Activated CD8-positive, alpha-beta T cell treated with anti-CD3 and anti-CD28 coated beads for 36 hours (primary cell): ENCODE measurements around the gene TBC1D9. TPM values are rescaled to one million over a fixed set of nuclear protein-coding genes. Genes with fewer than 3 reads are reported as not detected.

Experiments used
- ATAC-seq: fragments of 200-7000 bp; cut with Tn5 transposase; one replicate; pipeline ENCODE4 v1.10.0; 2021; ENCODE audit warnings: mild to moderate bottlenecking, moderate library complexity
- CTCF ChIA-PET: fragments of 350-600 bp; sonication (Branson Sonifier 250); formaldehyde crosslinking; loops from one replicate; lab custom pipeline; 2021; ENCODE audit warnings: antibody characterized with exemption; lab: Charles Lee
- POLR2A ChIA-PET: fragments of 350-600 bp; sonication (Branson Sonifier 250); formaldehyde crosslinking; loops from one replicate; lab custom pipeline; 2021; ENCODE audit warnings: antibody characterized with exemption; lab: Charles Lee
- DNase-seq: peaks from one replicate; pipeline ENCODE4 v3.0.0-alpha.2; 2020
- H3K27ac Mint-ChIP-seq: one replicate; pipeline ENCODE4 v1.8.0; 2021; ENCODE audit warnings: mild to moderate bottlenecking, mixed read lengths
- H3K27me3 Mint-ChIP-seq: one replicate; pipeline ENCODE4 v1.8.0; 2021; ENCODE audit warnings: mixed read lengths
- H3K36me3 Mint-ChIP-seq: one replicate; pipeline ENCODE4 v1.8.0; 2021; ENCODE audit warnings: low read depth, mixed read lengths
- H3K4me1 Mint-ChIP-seq: one replicate; pipeline ENCODE4 v1.8.0; 2021; ENCODE audit warnings: low read depth, mixed read lengths
- H3K4me3 Mint-ChIP-seq: one replicate; pipeline ENCODE4 v1.8.0; 2021; ENCODE audit warnings: mild to moderate bottlenecking, moderate library complexity, mixed read lengths
- H3K9me3 Mint-ChIP-seq: one replicate; pipeline ENCODE4 v1.8.0; 2021; ENCODE audit warnings: mixed read lengths
- CTCF ChIP-seq: fragments of 200-600 bp; IDR thresholded peaks from one replicate; pipeline ENCODE4 v1.8.0; 2022; ENCODE audit warnings: antibody characterized with exemption, mild to moderate bottlenecking
- intact Hi-C: fragments of 100-400 bp; cut with micrococcal nuclease; formaldehyde crosslinking; loops from one replicate; pipeline ENCODE4 v1.10.0; 2022
- total RNA-seq, 2 experiments: library from RNA; stranded (reverse); gene quantifications; one replicate each; pipeline ENCODE4 v1.2.3, GENCODE V29; 2021

The TBC1D9 gene
- total RNA-seq, 2 experiments from 2014 or later: not detected

- no peak for DNase-seq
- intact Hi-C loops: no loop called here
- ATAC-seq: no peak
- H3K27ac Mint-ChIP-seq: no peak overlapping the region
- TF ChIP-seq CTCF: no peak
- ChIA-PET POLR2A (no interaction called here), CTCF (no interaction called here)
- no peaks in the 10 kb centered on the region for H3K4me1 Mint-ChIP-seq
- peaks cover 25% of the 10 kb centered on the region for H3K27me3 Mint-ChIP-seq
- no peak overlapping the region for H3K4me3 Mint-ChIP-seq
- no peaks in the 10 kb centered on the region for H3K36me3 Mint-ChIP-seq
- no peaks in the 10 kb centered on the region for H3K9me3 Mint-ChIP-seq
Observed at GRCh38 chr4:140739971-140740370, 16.2 kb downstream of the TBC1D9 start.

GRCh38 chr4:140738139-140738538 is 18.0 kb downstream of the TBC1D9 start:
- Mint-ChIP-seq H3K36me3 (no peaks in the 10 kb centered on the region), H3K4me1 (no peaks in the 10 kb centered on the region), H3K27me3 (peaks cover 23% of the 10 kb centered on the region), H3K9me3 (no peaks in the 10 kb centered on the region), H3K4me3 (no peak overlapping the region), H3K27ac (no peak overlapping the region)
- intact Hi-C loops: no loop called here
- CTCF ChIA-PET: no interaction called here
- ATAC-seq (no peak), DNase-seq (no peak)
- POLR2A ChIA-PET: no interaction called here
- TF ChIP-seq CTCF: no peak

GRCh38 chr4:140736669-140737343 is 19.4 kb downstream of the TBC1D9 start:
- ChIA-PET CTCF (no interaction called here), POLR2A (no interaction called here)
- H3K36me3 Mint-ChIP-seq: no peaks in the 10 kb centered on the region
- intact Hi-C loops: no loop called here
- DNase-seq (no peak), ATAC-seq (no peak)
- H3K4me3 Mint-ChIP-seq: no peak overlapping the region
- peaks cover 19% of the 10 kb centered on the region for H3K27me3 Mint-ChIP-seq
- TF ChIP-seq CTCF: no peak
- H3K27ac Mint-ChIP-seq: no peak overlapping the region
- H3K4me1 Mint-ChIP-seq: no peaks in the 10 kb centered on the region
- H3K9me3 Mint-ChIP-seq: no peaks in the 10 kb centered on the region

GRCh38 chr4:140735779-140736391 is 20.3 kb downstream of the TBC1D9 start:
- ATAC-seq: no peak
- Mint-ChIP-seq H3K4me3 (no peak overlapping the region), H3K27me3 (peaks cover 16% of the 10 kb centered on the region)

More at GRCh38 chr4:140735779-140736391, 20.3 kb downstream of the TBC1D9 start:
- intact Hi-C loops: no loop called here
- no peak for DNase-seq
- no peak for TF ChIP-seq CTCF
- H3K4me1 Mint-ChIP-seq: no peaks in the 10 kb centered on the region
- POLR2A ChIA-PET: no interaction called here
- CTCF ChIA-PET: no interaction called here
- H3K9me3 Mint-ChIP-seq: no peaks in the 10 kb centered on the region
- H3K36me3 Mint-ChIP-seq: no peaks in the 10 kb centered on the region
- H3K27ac Mint-ChIP-seq: no peak overlapping the region
